Measurements from ENCODE around the gene RYR3.

DNA sequence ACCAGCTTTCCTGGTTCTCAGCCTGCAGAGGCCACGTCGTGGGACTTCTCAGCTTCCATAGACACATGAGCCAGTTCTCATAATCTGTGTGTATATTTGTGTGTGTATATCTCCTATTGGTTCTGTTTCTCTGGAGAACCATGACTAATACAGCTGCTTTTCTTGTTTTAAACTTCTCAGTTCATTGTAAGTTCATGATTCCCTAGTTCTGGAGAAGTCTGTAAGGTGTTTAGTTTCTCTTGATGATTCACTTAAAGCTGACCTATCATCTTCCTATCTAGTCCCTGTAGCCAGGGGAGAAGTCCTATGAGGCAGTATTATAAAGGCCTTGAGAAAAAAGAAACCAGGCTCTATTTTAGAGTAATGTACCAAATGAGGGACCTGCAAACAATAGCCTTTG lies 147.7 kb downstream of the RYR3 start:
- TF ChIP-seq, protein P1, sequence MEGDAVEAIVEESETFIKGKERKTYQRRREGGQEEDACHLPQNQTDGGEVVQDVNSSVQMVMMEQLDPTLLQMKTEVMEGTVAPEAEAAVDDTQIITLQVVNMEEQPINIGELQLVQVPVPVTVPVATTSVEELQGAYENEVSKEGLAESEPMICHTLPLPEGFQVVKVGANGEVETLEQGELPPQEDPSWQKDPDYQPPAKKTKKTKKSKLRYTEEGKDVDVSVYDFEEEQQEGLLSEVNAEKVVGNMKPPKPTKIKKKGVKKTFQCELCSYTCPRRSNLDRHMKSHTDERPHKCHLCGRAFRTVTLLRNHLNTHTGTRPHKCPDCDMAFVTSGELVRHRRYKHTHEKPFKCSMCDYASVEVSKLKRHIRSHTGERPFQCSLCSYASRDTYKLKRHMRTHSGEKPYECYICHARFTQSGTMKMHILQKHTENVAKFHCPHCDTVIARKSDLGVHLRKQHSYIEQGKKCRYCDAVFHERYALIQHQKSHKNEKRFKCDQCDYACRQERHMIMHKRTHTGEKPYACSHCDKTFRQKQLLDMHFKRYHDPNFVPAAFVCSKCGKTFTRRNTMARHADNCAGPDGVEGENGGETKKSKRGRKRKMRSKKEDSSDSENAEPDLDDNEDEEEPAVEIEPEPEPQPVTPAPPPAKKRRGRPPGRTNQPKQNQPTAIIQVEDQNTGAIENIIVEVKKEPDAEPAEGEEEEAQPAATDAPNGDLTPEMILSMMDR (IDR thresholded peaks at IDR 0.05) = no peak
- TF ChIP-seq POLR2A (IDR thresholded peaks at IDR 0.05) = no peak
